Stimulated activated CD8-positive, alpha-beta memory T cell treated with anti-CD3 and anti-CD28 coated beads, Interleukin-7, amount 100 ng/mL, for 24 hours (primary cell): Measurements from ENCODE around the gene SRP14.
"Not testable (repeated sequence)": the region's sequence is repeated elsewhere in the genome, so short reads cannot be mapped to it uniquely, and the experiment has no call there.

Experiments used
- DNase-seq: peaks from one replicate; pipeline ENCODE4 v3.0.0-alpha.2; 2020; ENCODE audit warnings: low read depth

The SRP14 gene

GRCh38 chr15:40038638-40039543 lies at the start of gene SRP14:
TSS of gene SRP14 (minus strand) at chr15:40039181. CDS start at chr15:40039116, 65 bp downstream.
- DNase-seq: peak; percentile 90

GRCh38 chr15:40087991-40088928 lies 49.3 kb upstream of the SRP14 start:
- DNase-seq: no peak

- DNase-seq: no peak
Measured at GRCh38 chr15:40087068-40087810, 48.3 kb upstream of the SRP14 start.

GRCh38 chr15:40085266-40085665 lies 46.3 kb upstream of the SRP14 start:
- DNase-seq: no peak

- DNase-seq: no peak
Measured at GRCh38 chr15:40084650-40085049, 45.7 kb upstream of the SRP14 start.

- no peak for DNase-seq
Measured at GRCh38 chr15:40082195-40082883, 43.4 kb upstream of the SRP14 start.

- no peak for DNase-seq
Measured at GRCh38 chr15:40081691-40082194, 42.8 kb upstream of the SRP14 start.

- no peak for DNase-seq
Measured at GRCh38 chr15:40080847-40081246, 41.9 kb upstream of the SRP14 start.

- DNase-seq: no peak
Measured at GRCh38 chr15:40080104-40080503, 41.1 kb upstream of the SRP14 start.

GRCh38 chr15:40079456-40079855 lies 40.5 kb upstream of the SRP14 start:
- no peak for DNase-seq

GRCh38 chr15:40075298-40076044 lies 36.5 kb upstream of the SRP14 start:
- no peak for DNase-seq

- not testable (repeated sequence) for DNase-seq
Measured at GRCh38 chr15:40074656-40075055, 35.7 kb upstream of the SRP14 start.

- not testable (repeated sequence) for DNase-seq
Measured at GRCh38 chr15:40073716-40074490, 34.9 kb upstream of the SRP14 start.

- no peak for DNase-seq
Measured at GRCh38 chr15:40072216-40072990, 33.4 kb upstream of the SRP14 start.

- no peak for DNase-seq
Measured at GRCh38 chr15:40070608-40071218, 31.7 kb upstream of the SRP14 start.

GRCh38 chr15:40070166-40070557 lies 31.2 kb upstream of the SRP14 start:
- no peak for DNase-seq

- no peak for DNase-seq
Measured at GRCh38 chr15:40069178-40070165, 30.5 kb upstream of the SRP14 start.
